DMS53 (cell line): ENCODE data around the gene ANKRD11.

ENCODE experiments used
- DNase-seq: peaks from one replicate; lab custom pipeline; 2025; lab: John Stamatoyannopoulos, UW

Gene ANKRD11

GRCh38 chr16:89297156-89297874 is 193.0 kb downstream of the ANKRD11 start:
- no peak for DNase-seq

- DNase-seq, result no peak
These were observed 194.4 kb downstream of the ANKRD11 start for GRCh38 chr16:89295915-89296314.

- no peak for DNase-seq
These were observed 195.1 kb downstream of the ANKRD11 start for GRCh38 chr16:89295071-89295900.

- no peak for DNase-seq
These were observed 195.9 kb downstream of the ANKRD11 start for GRCh38 chr16:89294486-89294885.

- no peak for DNase-seq
These were observed 196.9 kb downstream of the ANKRD11 start for GRCh38 chr16:89293276-89294143.

DNA sequence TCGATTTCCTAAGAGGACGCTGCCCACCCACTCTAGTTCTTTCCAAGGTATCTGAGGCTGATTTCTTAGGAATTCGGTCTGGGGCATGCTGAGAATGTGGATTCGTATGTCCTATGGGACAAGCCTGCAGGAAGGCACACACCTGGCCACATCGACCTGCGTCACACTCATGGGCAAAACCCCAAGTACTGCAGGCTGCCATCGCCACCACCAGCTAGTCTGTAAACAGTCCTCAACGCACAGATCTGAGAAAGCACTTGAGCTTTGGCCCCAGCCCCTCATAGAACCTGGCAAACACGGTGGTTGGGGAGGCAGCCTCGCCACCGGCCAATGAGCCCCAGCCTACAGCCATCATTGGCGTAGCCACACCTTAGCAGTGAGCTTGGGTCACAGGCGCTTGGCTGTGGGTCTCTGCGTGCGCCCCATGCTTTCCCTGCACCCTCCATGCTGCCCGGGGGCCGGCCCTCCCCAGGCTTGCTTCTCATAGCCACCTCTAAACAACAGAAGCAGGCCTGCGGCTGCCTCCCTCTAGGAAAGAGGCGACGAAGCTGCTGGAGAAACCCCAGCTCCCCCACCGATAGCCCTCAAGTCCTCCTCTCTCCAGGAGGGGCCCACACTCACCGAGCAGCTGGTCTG is 197.8 kb downstream of the ANKRD11 start:
- DNase-seq, result peak; percentile 57

DNA sequence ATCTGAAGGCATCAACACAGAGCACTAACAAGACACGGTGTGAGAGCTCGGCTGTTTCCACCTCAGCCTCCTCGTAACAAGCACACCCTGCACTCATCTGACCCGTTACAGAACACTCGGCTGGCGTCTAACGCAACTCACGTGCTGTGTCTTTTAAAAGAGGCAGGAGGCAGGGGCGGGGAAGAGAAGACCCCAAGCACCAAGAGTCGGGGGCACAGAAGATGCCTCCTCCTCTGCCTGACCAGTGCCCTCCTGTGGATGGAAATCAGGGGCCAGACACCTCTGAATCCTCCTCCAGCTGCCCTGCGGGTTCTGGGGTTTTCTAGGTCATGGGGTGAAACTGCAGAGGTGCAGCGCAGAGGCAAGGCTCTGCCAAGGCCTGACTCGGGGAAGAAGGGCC is 198.6 kb downstream of the ANKRD11 start:
- DNase-seq, result no peak

DNA sequence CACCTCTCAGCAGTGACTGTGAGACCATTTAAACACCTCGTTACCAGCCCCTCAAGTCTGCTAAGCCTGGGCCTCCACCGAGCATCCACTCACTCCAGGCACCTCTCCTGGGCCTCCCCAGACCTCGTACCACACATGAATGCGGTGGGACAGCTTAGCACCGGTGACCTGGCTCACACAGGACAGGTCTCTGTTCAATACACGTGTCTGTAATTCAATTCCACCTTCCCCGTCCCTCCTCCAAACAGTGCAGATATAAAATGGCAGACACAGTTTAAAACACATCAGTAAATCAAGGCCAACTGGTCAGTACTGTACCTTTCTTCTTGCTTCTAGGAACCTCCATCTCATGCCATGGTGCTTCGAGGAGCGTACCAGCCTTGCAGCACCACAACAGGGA is 199.0 kb downstream of the ANKRD11 start:
- no peak for DNase-seq

- no peak for DNase-seq
These were observed 199.5 kb downstream of the ANKRD11 start for GRCh38 chr16:89290887-89291286.

DNA sequence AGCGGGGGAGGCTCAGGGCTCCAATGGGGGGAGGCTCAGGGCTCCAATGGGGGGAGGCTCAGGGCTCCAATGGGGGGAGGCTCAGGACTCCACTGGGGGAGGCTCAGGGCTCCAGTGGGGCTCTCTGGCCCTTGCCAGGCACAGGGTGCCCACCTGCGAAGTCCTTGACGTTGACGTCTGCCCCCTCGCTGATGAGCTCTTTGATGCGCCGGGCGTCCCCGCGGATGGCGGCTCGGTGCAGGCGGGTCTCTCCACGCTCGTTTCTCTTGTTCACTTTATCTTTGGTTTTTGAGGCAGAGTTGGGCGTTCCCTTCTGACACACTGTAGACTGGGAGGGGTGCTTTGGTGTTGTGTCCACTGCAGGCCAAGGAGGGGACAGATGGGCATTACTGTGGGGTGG is 199.9 kb downstream of the ANKRD11 start:
- no peak for DNase-seq

- peak; percentile 78 for DNase-seq
These were observed 200.6 kb downstream of the ANKRD11 start for GRCh38 chr16:89289428-89290395.

DNA sequence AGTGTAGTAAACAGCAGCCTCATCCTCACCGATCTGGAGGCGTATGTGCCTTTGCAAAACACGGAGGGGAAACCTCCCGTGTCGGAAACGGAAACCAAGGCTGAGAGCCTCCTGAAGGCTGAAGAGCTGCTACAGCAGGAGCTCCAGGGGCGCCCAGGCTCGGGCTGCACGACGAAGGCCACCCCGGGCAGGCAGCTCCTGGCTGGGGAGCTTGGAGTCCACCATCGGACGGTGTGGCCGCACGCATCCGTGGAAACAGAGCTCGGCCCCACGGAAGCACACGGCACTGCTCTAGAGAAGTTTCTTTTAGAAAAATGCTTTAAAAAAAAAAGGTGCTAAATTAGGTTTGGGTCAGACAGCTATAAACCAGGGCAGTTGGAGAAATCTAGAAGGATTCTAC is 201.4 kb downstream of the ANKRD11 start:
- DNase-seq, result no peak

- DNase-seq, result no peak
These were observed 201.8 kb downstream of the ANKRD11 start for GRCh38 chr16:89288577-89288844.

GRCh38 chr16:89287777-89288576 is 202.4 kb downstream of the ANKRD11 start:
- DNase-seq, result no peak

DNA sequence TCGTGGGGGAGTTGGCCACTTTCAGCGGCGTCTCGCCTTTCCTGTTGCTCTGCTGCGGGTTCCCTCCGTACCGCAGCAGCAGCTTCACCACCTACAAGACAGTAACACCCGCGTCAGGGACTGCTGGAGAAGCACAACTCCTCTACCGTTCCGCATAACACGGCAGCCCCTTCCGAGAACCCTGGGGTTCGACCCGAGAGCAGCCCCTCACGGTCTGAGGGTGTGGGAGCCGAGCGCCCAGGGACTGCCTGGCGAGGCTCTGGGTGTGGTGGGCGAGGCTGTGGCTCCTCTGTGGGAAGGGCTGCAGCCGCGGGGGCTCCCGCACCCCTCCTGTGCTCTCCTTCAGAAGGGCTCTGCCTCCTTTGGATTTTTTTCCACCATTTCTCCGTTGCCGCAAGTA is 204.3 kb downstream of the ANKRD11 start:
- DNase-seq, result no peak

GRCh38 chr16:89285381-89285780 is 205.0 kb downstream of the ANKRD11 start:
- DNase-seq, result no peak

- DNase-seq, result no peak
These were observed 206.9 kb downstream of the ANKRD11 start for GRCh38 chr16:89283449-89283848.

GRCh38 chr16:89282523-89282922 is 207.8 kb downstream of the ANKRD11 start:
- no peak for DNase-seq

GRCh38 chr16:89281829-89282228 is 208.5 kb downstream of the ANKRD11 start:
- DNase-seq, result no peak

- no peak for DNase-seq
These were observed 209.2 kb downstream of the ANKRD11 start for GRCh38 chr16:89281189-89281577.
